K562 (cell line): Measurements from ENCODE around the gene KRTAP25-1. TPM values are rescaled to one million over a fixed set of nuclear protein-coding genes. Genes with fewer than 3 reads are reported as not detected.

Experiments used
- ATAC-seq: fragments of 200-7000 bp; cut with Tn5 transposase; 3 replicates; pipeline ENCODE4 v1.9.1; 2020; ENCODE audit warnings: moderate library complexity
- BruUV-seq: library from RNA; stranded (reverse); fragments of 400-500 nt; replicated peaks from 2 replicates; lab custom pipeline; 2021; lab: Mats Ljungman, UMichigan
- CTCF ChIA-PET: fragments of 300-600 bp; formaldehyde crosslinking; extraction: SDS; loops from one replicate; lab custom pipeline; 2021; ENCODE audit warnings: low intra/inter-chr PET ratio; lab: Yijun Ruan, JAX
- POLR2A ChIA-PET: fragments of 300-600, 350-650 bp; sonication (Branson Sonifier 250); formaldehyde crosslinking; extraction: SDS; loops from one replicate; lab custom pipeline; 2021; ENCODE audit warnings: antibody characterized with exemption, inconsistent platforms; lab: Yijun Ruan, JAX
- DNase-seq, 4 experiments: peaks; one replicate each; pipeline versions ENCODE4 v3.0.0 to v3.0.0-alpha.2; 2011 to 2018; ENCODE audit warnings: low spot score in 3 of 4, mixed read lengths in 3 of 4; ENCODE audit errors: extremely low read depth in 1 of 4
- FAIRE-seq: peaks from 2 replicates; lab custom pipeline; 2011; peaks lifted over from hg19 to GRCh38; lab: Jason Lieb, UNC
- H2AFZ ChIP-seq: 2 replicates; pipeline ENCODE4 v1.6.0; 2011; ENCODE audit warnings: low read depth, low read length, control low read depth, inconsistent platforms
- H3K27ac ChIP-seq: fragments of 200-600 bp; 3 replicates; pipeline ENCODE4 v1.8.0; 2011; ENCODE audit warnings: low read depth, mild to moderate bottlenecking, control low read depth, inconsistent platforms, low read length, moderate library complexity, mixed read lengths; ENCODE audit errors: extremely low read depth
- H3K27me3 ChIP-seq, 2 experiments: fragments of 300-600 bp in 1 of 2; 2 replicates in 1 of 2; 3 replicates in 1 of 2; pipeline versions ENCODE4 v1.6.0 to v1.8.0; 2011; ENCODE audit warnings: inconsistent platforms in 2 of 2, low read length in 2 of 2, mild to moderate bottlenecking in 1 of 2, mixed read lengths in 1 of 2, moderate library complexity in 1 of 2; ENCODE audit not compliant: control insufficient read depth in 2 of 2, insufficient read depth in 2 of 2
- H3K36me3 ChIP-seq: fragments of 300-600 bp; 3 replicates; pipeline ENCODE4 v1.8.0; 2011; ENCODE audit warnings: mild to moderate bottlenecking, low read length, inconsistent platforms; ENCODE audit not compliant: control insufficient read depth, insufficient read depth
- H3K4me1 ChIP-seq, 2 experiments: fragments of 200-600 bp in 1 of 2; replicated peaks in 1 of 2; 2 replicates in 1 of 2; 3 replicates in 1 of 2; pipeline versions ENCODE4 v1.5.1 to v1.8.0; 2011; ENCODE audit warnings: inconsistent platforms in 2 of 2, low read length in 2 of 2, mild to moderate bottlenecking in 1 of 2, mixed read lengths in 1 of 2, moderate library complexity in 1 of 2; ENCODE audit not compliant: control insufficient read depth in 2 of 2, insufficient read depth in 2 of 2
- H3K4me2 ChIP-seq: 2 replicates; pipeline ENCODE4 v1.6.1; 2011; ENCODE audit warnings: low read length, control low read depth, inconsistent platforms, mixed read lengths; ENCODE audit not compliant: insufficient read depth
- H3K4me3 ChIP-seq: fragments of 200-600 bp; sonication (generic), shearing (Covaris generic); 2 replicates; pipeline ENCODE4 v1.5.1; 2016; ENCODE audit warnings: control low read depth, inconsistent platforms
- H3K79me2 ChIP-seq: fragments of 200-600 bp; 3 replicates; pipeline ENCODE4 v1.8.0; 2011; ENCODE audit warnings: low read length, inconsistent platforms; ENCODE audit not compliant: control insufficient read depth, insufficient read depth
- H3K9ac ChIP-seq, 2 experiments: 2 replicates each; pipeline versions ENCODE4 v1.6.0 to v1.6.1; 2011; ENCODE audit warnings: low read depth in 2 of 2, low read length in 2 of 2, control low read depth in 1 of 2, inconsistent platforms in 1 of 2, mild to moderate bottlenecking in 1 of 2, mixed read lengths in 1 of 2; ENCODE audit not compliant: insufficient read depth in 1 of 2
- H3K9me1 ChIP-seq: one replicate; pipeline ENCODE4 v1.6.0; 2011; ENCODE audit warnings: inconsistent platforms, mild to moderate bottlenecking, low read length, moderate library complexity; ENCODE audit not compliant: control insufficient read depth, insufficient read depth
- H3K9me3 ChIP-seq: replicated peaks from 2 replicates; pipeline ENCODE4 v1.5.1; 2011; ENCODE audit warnings: low read depth, low read length, inconsistent platforms; ENCODE audit not compliant: control insufficient read depth, insufficient read depth
- H4K20me1 ChIP-seq: replicated peaks from 2 replicates; pipeline ENCODE4 v1.6.1; 2011; ENCODE audit warnings: low read length, inconsistent platforms, mixed read lengths; ENCODE audit not compliant: control insufficient read depth, insufficient read depth
- CHCHD3 ChIP-seq: fragments of 250-450 bp; sonication (Bioruptor Pico); IDR thresholded peaks from 2 replicates; pipeline ENCODE4 v2.1.2; 2022; ENCODE audit warnings: mild to moderate bottlenecking
- CHD4 ChIP-seq: fragments of 200-600 bp; sonication (generic); IDR thresholded peaks from 3 replicates; pipeline ENCODE4 v1.6.1; 2012; ENCODE audit warnings: low read depth, mild to moderate bottlenecking, mixed read lengths, low read length, inconsistent platforms; ENCODE audit not compliant: insufficient read depth, insufficient replicate concordance, poor library complexity, severe bottlenecking
- FOXA3 ChIP-seq, 2 experiments: fragments of 450-650 bp in 1 of 2; sonication (generic) in 1 of 2; formaldehyde crosslinking; IDR thresholded peaks in 1 of 2; conservative IDR thresholded peaks in 1 of 2; 2 replicates each; pipeline versions ENCODE4 v1.4.0 to v1.8.0; 2020 to 2022; ENCODE audit warnings: mild to moderate bottlenecking in 2 of 2, missing genetic modification reagents in 1 of 2
- HDAC3 ChIP-seq: fragments of 450-650 bp; IDR thresholded peaks from 2 replicates; pipeline ENCODE4 v1.6.1; 2018; ENCODE audit warnings: borderline replicate concordance, mild to moderate bottlenecking, moderate library complexity; ENCODE audit not compliant: partially characterized antibody
- ZNF699 ChIP-seq: fragments of 250-450 bp; sonication (Bioruptor Pico); IDR thresholded peaks from 2 replicates; pipeline ENCODE4 v1.8.0; 2021; ENCODE audit warnings: mild to moderate bottlenecking, moderate library complexity; ENCODE audit not compliant: insufficient replicate concordance
- ZNF780A ChIP-seq: fragments of 250-450 bp; sonication (Bioruptor Pico); IDR thresholded peaks from 2 replicates; pipeline ENCODE4 v1.5.0; 2021; ENCODE audit warnings: mild to moderate bottlenecking
- WGBS: fragments of 100-300 bp; shearing (Covaris generic); methylation state at CpG from one replicate; pipeline ENCODE4 v1.1.6; 2016; ENCODE audit warnings: low coverage, mixed read lengths; ENCODE audit not compliant: insufficient coverage; ENCODE audit errors: missing lambda C conversion rate; 5-methylcytosine and 5-hydroxymethylcytosine counted together
- in situ Hi-C: fragments of 300-500 bp; cut with MboI; formaldehyde crosslinking; loops from 4 replicates; pipeline ENCODE4 v1.15.0; 2018; ENCODE audit warnings: inconsistent platforms, mixed read lengths
- intact Hi-C: fragments of 100-400 bp; cut with micrococcal nuclease; formaldehyde crosslinking; loops from 2 replicates; pipeline ENCODE4 v1.14.2; 2022
- polyA plus RNA-seq, 8 experiments: library from polyadenylated mRNA; depleted of rRNA in 4 of 8; stranded (reverse) in 5 of 8; unstranded in 3 of 8; fragments of >200 nt; fragmentation: Nextera tagmentation in 2 of 8; fragmentation: Illumina TruSeq in 1 of 8; extraction: Ambion mirVana in 2 of 8; extraction: Trizol in 1 of 8; gene quantifications; 2 replicates each; pipeline versions ENCODE4 v1.2.1 to v1.2.3, GENCODE V29; 2011 to 2014; ENCODE audit warnings: inconsistent platforms in 1 of 8, missing spikeins in 1 of 8
- total RNA-seq, 7 experiments: library from RNA; depleted of rRNA in 6 of 7; stranded (reverse); fragments of >200 nt in 6 of 7; fragmentation: Illumina TruSeq in 2 of 7; extraction: Trizol in 2 of 7; gene quantifications; 2 replicates each; pipeline versions ENCODE4 v1.2.1 to v1.2.3, GENCODE V29; 2011 to 2021; ENCODE audit warnings: low replicate concordance in 1 of 7
- TF ChIP-seq, protein P1 (sequence below): fragments of 250-450 bp; sonication (Bioruptor Pico); IDR thresholded peaks from 2 replicates; pipeline ENCODE4 v1.8.0; 2022; ENCODE audit warnings: moderate library complexity, mild to moderate bottlenecking, inconsistent platforms
- TF ChIP-seq, protein P2 (sequence below): fragments of 450-650 bp; conservative IDR thresholded peaks from 2 replicates; pipeline ENCODE4 v1.6.1; 2016; ENCODE audit warnings: missing genetic modification characterization, low read depth, mild to moderate bottlenecking, missing compliant biosample characterization, moderate library complexity
- TF ChIP-seq, protein P3 (sequence below): sonication (generic); formaldehyde crosslinking; IDR thresholded peaks from 2 replicates; pipeline ENCODE4 v1.8.0; 2022; ENCODE audit warnings: mild to moderate bottlenecking, low read depth, missing genetic modification reagents

KRTAP25-1 gene
- total and polyA plus RNA-seq, 9 of the 15 experiments (the other 6 are each of a cell fraction or from before 2014, with no cell fraction given), result not detected

DNA sequence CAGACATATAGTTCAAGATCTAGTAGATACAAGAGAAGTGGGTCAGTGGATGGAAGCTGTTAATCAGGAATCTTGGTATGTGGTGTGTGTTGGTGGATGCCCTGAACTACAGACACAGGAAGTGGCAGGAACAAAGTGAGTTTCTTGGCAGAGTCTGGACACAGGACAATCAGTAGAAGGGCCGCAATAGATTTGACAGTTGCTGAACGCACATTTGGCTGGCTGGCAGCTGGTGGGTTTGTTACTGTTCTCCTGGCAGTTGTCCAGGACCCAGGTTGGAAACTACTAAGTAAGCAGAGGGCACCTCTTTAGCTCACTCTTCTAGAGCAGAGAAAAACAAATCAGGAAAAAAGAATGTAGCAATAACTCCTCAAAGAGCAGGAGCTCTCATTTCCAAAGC, 17.6 kb upstream of the KRTAP25-1 start:
- H3K4me2 ChIP-seq, result no peak overlapping the region
- H3K27ac ChIP-seq, result no peak overlapping the region
- H3K4me1 ChIP-seq, result no peaks in the 10 kb centered on the region
- no peaks in the 10 kb centered on the region for H3K9me1 ChIP-seq
- WGBS, result 0% methylated on average over 2 of the region's 2 CpGs
- H3K27me3 ChIP-seq, result no peaks in the 10 kb centered on the region
- FAIRE-seq (no peak), ATAC-seq (no peak), DNase-seq (no peak)
- intact Hi-C loops (no loop called here), in situ Hi-C loops (no loop called here)
- BruUV-seq, result no TSS peak
- no peak overlapping the region for H3K4me3 ChIP-seq
- H4K20me1 ChIP-seq, result no peaks in the 10 kb centered on the region
- ChIA-PET POLR2A (no interaction called here), CTCF (no interaction called here)
- H3K9ac ChIP-seq, result no peak overlapping the region
- no peaks in the 10 kb centered on the region for H3K9me3 ChIP-seq
- H2AFZ ChIP-seq, result no peak overlapping the region
- TF ChIP-seq, protein P1, sequence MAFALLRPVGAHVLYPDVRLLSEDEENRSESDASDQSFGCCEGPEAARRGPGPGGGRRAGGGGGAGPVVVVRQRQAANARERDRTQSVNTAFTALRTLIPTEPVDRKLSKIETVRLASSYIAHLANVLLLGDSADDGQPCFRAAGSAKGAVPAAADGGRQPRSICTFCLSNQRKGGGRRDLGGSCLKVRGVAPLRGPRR, result no peak
- no peak for TF ChIP-seq HDAC3
- TF ChIP-seq, protein P2, sequence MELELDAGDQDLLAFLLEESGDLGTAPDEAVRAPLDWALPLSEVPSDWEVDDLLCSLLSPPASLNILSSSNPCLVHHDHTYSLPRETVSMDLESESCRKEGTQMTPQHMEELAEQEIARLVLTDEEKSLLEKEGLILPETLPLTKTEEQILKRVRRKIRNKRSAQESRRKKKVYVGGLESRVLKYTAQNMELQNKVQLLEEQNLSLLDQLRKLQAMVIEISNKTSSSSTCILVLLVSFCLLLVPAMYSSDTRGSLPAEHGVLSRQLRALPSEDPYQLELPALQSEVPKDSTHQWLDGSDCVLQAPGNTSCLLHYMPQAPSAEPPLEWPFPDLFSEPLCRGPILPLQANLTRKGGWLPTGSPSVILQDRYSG, result no peak
- TF ChIP-seq, protein P3, sequence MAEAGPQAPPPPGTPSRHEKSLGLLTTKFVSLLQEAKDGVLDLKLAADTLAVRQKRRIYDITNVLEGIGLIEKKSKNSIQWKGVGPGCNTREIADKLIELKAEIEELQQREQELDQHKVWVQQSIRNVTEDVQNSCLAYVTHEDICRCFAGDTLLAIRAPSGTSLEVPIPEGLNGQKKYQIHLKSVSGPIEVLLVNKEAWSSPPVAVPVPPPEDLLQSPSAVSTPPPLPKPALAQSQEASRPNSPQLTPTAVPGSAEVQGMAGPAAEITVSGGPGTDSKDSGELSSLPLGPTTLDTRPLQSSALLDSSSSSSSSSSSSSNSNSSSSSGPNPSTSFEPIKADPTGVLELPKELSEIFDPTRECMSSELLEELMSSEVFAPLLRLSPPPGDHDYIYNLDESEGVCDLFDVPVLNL (CRISPR knock-in tag), result no peak
- no peak for TF ChIP-seq FOXA3 (CRISPR knock-in tag; conservative IDR thresholded peaks at IDR 0.05 in 1 of 2, IDR thresholded peaks at IDR 0.05 in 1 of 2)
- no peak for TF ChIP-seq ZNF699 (CRISPR knock-in tag)
- TF ChIP-seq ZNF780A (CRISPR knock-in tag), result no peak
- no peak for TF ChIP-seq CHD4
- TF ChIP-seq CHCHD3 (CRISPR knock-in tag), result no peak
- TF ChIP-seq, all 486 proteins: peak for 0
- no peaks in the 10 kb centered on the region for H3K36me3 ChIP-seq
- H3K79me2 ChIP-seq, result no peaks in the 10 kb centered on the region
